Left renal pelvis (tissue), 4 donors: ENCODE data around the gene SCLT1. TPM values are rescaled to one million over a fixed set of nuclear protein-coding genes. Genes with fewer than 3 reads are reported as not detected.

Experiments used
- DNase-seq, 4 donors: peaks; one replicate each; pipeline ENCODE4 v3.0.0-alpha.2; 2013; ENCODE audit warnings: low read depth in 4 of 4, low spot score in 3 of 4
- polyA plus RNA-seq, 4 donors: library from polyadenylated mRNA; unstranded; fragments of 120-200 nt; gene quantifications; one replicate each; pipeline ENCODE4 v1.2.1, GENCODE V29; 2013; ENCODE audit not compliant: insufficient read length in 4 of 4

The SCLT1 gene
- polyA plus RNA-seq, 4 donors, result 14.0 to 19.1 (median 17.7) TPM

- DNase-seq, result no peak
Observed at GRCh38 chr4:128853741-128854140, 239.6 kb downstream of the SCLT1 start.

GRCh38 chr4:128850252-128850651 lies 243.1 kb downstream of the SCLT1 start:
- no peak for DNase-seq

GRCh38 chr4:128848461-128848860 lies 244.9 kb downstream of the SCLT1 start:
- no peak for DNase-seq

- no peak for DNase-seq
Observed at GRCh38 chr4:128847082-128847724, 246.1 kb downstream of the SCLT1 start.

- DNase-seq, result no peak
Observed at GRCh38 chr4:128846063-128846462, 247.3 kb downstream of the SCLT1 start.

- DNase-seq, result no peak
Observed at GRCh38 chr4:128844931-128845330, 248.4 kb downstream of the SCLT1 start.

- no peak for DNase-seq
Observed at GRCh38 chr4:128841402-128841801, 251.9 kb downstream of the SCLT1 start.

- no peak for DNase-seq
Observed at GRCh38 chr4:128840711-128841318, 252.5 kb downstream of the SCLT1 start.

GRCh38 chr4:128837679-128838078 lies 255.7 kb downstream of the SCLT1 start:
- no peak for DNase-seq

GRCh38 chr4:128837198-128837597 lies 256.1 kb downstream of the SCLT1 start:
- DNase-seq, result no peak

- no peak for DNase-seq
Observed at GRCh38 chr4:128835498-128836222, 257.7 kb downstream of the SCLT1 start.

Other genes starting within 250 kb of the SCLT1 start
- 10 to 100 TPM; 12.0 to 16.7 (median 15.6) TPM for gene C4orf33, start 2.6 kb upstream of the SCLT1 start, polyA plus RNA-seq